WTC11 (cell line): ENCODE data around the gene USP49. TPM values are rescaled to one million over a fixed set of nuclear protein-coding genes. Genes with fewer than 3 reads are reported as not detected.
A peak's percentile ranks its signal among the peaks of the same experiment; 100 is the strongest.

ENCODE experiments used
- ATAC-seq: fragments of 200-7000 bp; cut with Tn5 transposase; 2 replicates; pipeline ENCODE4 v1.10.0; 2021; ENCODE audit warnings: mild to moderate bottlenecking, moderate library complexity
- CTCF ChIA-PET: fragments of 300-600 bp; sonication (Branson Sonifier 250); formaldehyde crosslinking; loops from one replicate; lab custom pipeline; 2021; ENCODE audit warnings: antibody characterized with exemption; lab: Charles Lee
- POLR2A ChIA-PET: fragments of 350-600 bp; sonication (Branson Sonifier 250); formaldehyde crosslinking; loops from one replicate; lab custom pipeline; 2021; ENCODE audit warnings: antibody characterized with exemption; lab: Charles Lee
- DNase-seq: peaks from one replicate; pipeline ENCODE4 v3.0.0; 2021; ENCODE audit warnings: low spot score
- H3K27ac Mint-ChIP-seq: 2 replicates; pipeline ENCODE4 v1.8.0; 2021; ENCODE audit warnings: mixed read lengths
- H3K27me3 Mint-ChIP-seq: 2 replicates; pipeline ENCODE4 v1.8.0; 2021; ENCODE audit warnings: low read depth, mild to moderate bottlenecking, moderate library complexity, mixed read lengths
- H3K36me3 Mint-ChIP-seq: 2 replicates; pipeline ENCODE4 v1.8.0; 2021; ENCODE audit warnings: mixed read lengths
- H3K4me1 Mint-ChIP-seq: 2 replicates; pipeline ENCODE4 v1.8.0; 2022; ENCODE audit warnings: mixed read lengths
- H3K4me3 Mint-ChIP-seq: 2 replicates; pipeline ENCODE4 v1.8.0; 2021; ENCODE audit warnings: mild to moderate bottlenecking, moderate library complexity, mixed read lengths
- H3K9me3 Mint-ChIP-seq: 2 replicates; pipeline ENCODE4 v1.8.0; 2021; ENCODE audit warnings: mixed read lengths
- AR ChIP-seq: fragments of 250-450 bp; sonication (Bioruptor Pico); IDR thresholded peaks from 2 replicates; pipeline ENCODE4 v1.9.0; 2021; ENCODE audit warnings: mild to moderate bottlenecking
- ATF3 ChIP-seq: sonication (generic); formaldehyde crosslinking; conservative IDR thresholded peaks from 2 replicates; pipeline ENCODE4 v1.8.1; 2022; ENCODE audit warnings: mild to moderate bottlenecking, missing genetic modification reagents
- CREM ChIP-seq: sonication (generic); formaldehyde crosslinking; IDR thresholded peaks from 2 replicates; pipeline ENCODE4 v1.8.1; 2022; ENCODE audit warnings: mild to moderate bottlenecking, missing genetic modification reagents, moderate library complexity
- E2F4 ChIP-seq: sonication (generic); formaldehyde crosslinking; IDR thresholded peaks from 2 replicates; pipeline ENCODE4 v1.8.1; 2022; ENCODE audit warnings: low read depth, mild to moderate bottlenecking, moderate library complexity, missing genetic modification reagents, borderline replicate concordance
- ERG ChIP-seq: fragments of 250-450 bp; sonication (Bioruptor Pico); IDR thresholded peaks from 2 replicates; pipeline ENCODE4 v1.8.0; 2021; ENCODE audit warnings: mild to moderate bottlenecking
- ESRRA ChIP-seq: sonication (generic); formaldehyde crosslinking; IDR thresholded peaks from 2 replicates; pipeline ENCODE4 v1.8.1; 2022; ENCODE audit warnings: mild to moderate bottlenecking, missing genetic modification reagents, borderline replicate concordance
- FOXP1 ChIP-seq: sonication (generic); formaldehyde crosslinking; IDR thresholded peaks from 2 replicates; pipeline ENCODE4 v1.8.0; 2022; ENCODE audit warnings: missing genetic modification reagents, mild to moderate bottlenecking, moderate library complexity, borderline replicate concordance
- GRHL2 ChIP-seq: fragments of 250-450 bp; sonication (Bioruptor Pico); IDR thresholded peaks from 2 replicates; pipeline ENCODE4 v1.8.0; 2022; ENCODE audit warnings: mild to moderate bottlenecking, moderate library complexity; ENCODE audit not compliant: insufficient replicate concordance, severe bottlenecking
- JUN ChIP-seq: sonication (generic); formaldehyde crosslinking; IDR thresholded peaks from 2 replicates; pipeline ENCODE4 v1.8.0; 2023; ENCODE audit warnings: mild to moderate bottlenecking, missing genetic modification reagents
- NR1H2 ChIP-seq: sonication (generic); formaldehyde crosslinking; IDR thresholded peaks from 2 replicates; pipeline ENCODE4 v1.9.0; 2021; ENCODE audit warnings: mild to moderate bottlenecking, moderate library complexity, missing genetic modification reagents
- NR3C1 ChIP-seq: sonication (generic); formaldehyde crosslinking; conservative IDR thresholded peaks from 2 replicates; pipeline ENCODE4 v1.8.1; 2023; ENCODE audit warnings: low read depth, mild to moderate bottlenecking, missing genetic modification reagents
- PREB ChIP-seq: sonication (generic); formaldehyde crosslinking; IDR thresholded peaks from 2 replicates; pipeline ENCODE4 v1.8.1; 2022; ENCODE audit warnings: mild to moderate bottlenecking, missing genetic modification reagents, moderate library complexity, borderline replicate concordance
- PRRX2 ChIP-seq: fragments of 250-450 bp; sonication (Bioruptor Pico); IDR thresholded peaks from 2 replicates; pipeline ENCODE4 v1.8.0; 2021; ENCODE audit warnings: mild to moderate bottlenecking
- SMAD4 ChIP-seq: sonication (generic); formaldehyde crosslinking; IDR thresholded peaks from 2 replicates; pipeline ENCODE4 v1.8.0; 2022; ENCODE audit warnings: mild to moderate bottlenecking, missing genetic modification reagents
- SOX15 ChIP-seq: fragments of 250-450 bp; sonication (Bioruptor Pico); IDR thresholded peaks from 2 replicates; pipeline ENCODE4 v1.9.0; 2021; ENCODE audit warnings: mild to moderate bottlenecking
- TP53 ChIP-seq: sonication (generic); formaldehyde crosslinking; IDR thresholded peaks from 2 replicates; pipeline ENCODE4 v1.8.1; 2023; ENCODE audit warnings: mild to moderate bottlenecking, missing genetic modification reagents
- USF1 ChIP-seq: sonication (generic); formaldehyde crosslinking; IDR thresholded peaks from 2 replicates; pipeline ENCODE4 v1.8.0; 2022; ENCODE audit warnings: mild to moderate bottlenecking, missing genetic modification reagents
- ZMAT4 ChIP-seq: fragments of 250-450 bp; sonication (Bioruptor Pico); IDR thresholded peaks from 2 replicates; pipeline ENCODE4 v1.9.0; 2021; ENCODE audit warnings: mild to moderate bottlenecking
- ZNF281 ChIP-seq: sonication (generic); formaldehyde crosslinking; IDR thresholded peaks from 2 replicates; pipeline ENCODE4 v1.8.0; 2023; ENCODE audit warnings: mild to moderate bottlenecking, missing genetic modification reagents
- ZNF532 ChIP-seq: fragments of 250-450 bp; sonication (Bioruptor Pico); IDR thresholded peaks from 2 replicates; pipeline ENCODE4 v1.9.0; 2021; ENCODE audit warnings: mild to moderate bottlenecking, borderline replicate concordance
- total RNA-seq: library from RNA; stranded (reverse); gene quantifications from 3 replicates; pipeline ENCODE4 v1.2.3, GENCODE V29; 2021

Gene USP49
- total RNA-seq, 1 experiment from 2014 or later = 18.4 TPM

GRCh38 chr6:41896281-41896680 is 1.1 kb upstream of the USP49 start:
- no peak overlapping the region for H3K4me3 Mint-ChIP-seq
- no peak for DNase-seq
- ATAC-seq = no peak
- CTCF ChIA-PET = interaction anchor here (1.2 to 5.7 kb wide), 5 partner anchors 25 to 148 kb away, joined by 3 to 53 read pairs (median 8); partner anchors contain the start of genes BYSL, MED20 and TOMM6
- POLR2A ChIA-PET = interaction anchor here (0.8 to 2.3 kb wide), 3 partner anchors 25 to 110 kb away, joined by 3 to 9 read pairs (median 3); partner anchors contain the start of genes BYSL and MED20
- H3K27me3 Mint-ChIP-seq = no peaks in the 10 kb centered on the region
- TF ChIP-seq NR3C1 (no peak), GRHL2 (CRISPR knock-in tag) (no peak), PRRX2 (no peak), NR1H2 (CRISPR knock-in tag) (no peak), ZNF532 (no peak), SOX15 (CRISPR knock-in tag) (no peak), ZNF281 (CRISPR knock-in tag) (no peak), ERG (CRISPR knock-in tag) (no peak), E2F4 (CRISPR knock-in tag) (no peak), ESRRA (CRISPR knock-in tag) (no peak), SMAD4 (no peak), JUN (CRISPR knock-in tag) (no peak), FOXP1 (CRISPR knock-in tag) (no peak), AR (CRISPR knock-in tag) (no peak), USF1 (no peak), PREB (CRISPR knock-in tag) (no peak), CREM (no peak), ZMAT4 (no peak), ATF3 (CRISPR knock-in tag) (no peak), TP53 (CRISPR knock-in tag) (no peak)
- TF ChIP-seq, all 79 proteins: peak for 0
- H3K4me1 Mint-ChIP-seq = peaks cover 23% of the 10 kb centered on the region
- no peaks in the 10 kb centered on the region for H3K36me3 Mint-ChIP-seq
- peak overlapping the region; percentile 99 for H3K27ac Mint-ChIP-seq
- H3K9me3 Mint-ChIP-seq = no peaks in the 10 kb centered on the region
